SU-DHL-6 (cell line): Measurements from ENCODE around the gene VAPB.

Experiments
- EZH2phosphoT487 ChIP-seq: fragments of 200-600 bp; sonication (generic), shearing (Covaris generic); conservative IDR thresholded peaks from 2 replicates; pipeline ENCODE4 v1.6.1; 2018; ENCODE audit warnings: mild to moderate bottlenecking, antibody characterized with exemption, low read length, moderate library complexity, mixed read lengths
- TF ChIP-seq, protein P1 (sequence below): fragments of 200-600 bp; sonication (generic); IDR thresholded peaks from one replicate; pipeline ENCODE4 v1.5.1; 2017; ENCODE audit warnings: antibody characterized with exemption, mild to moderate bottlenecking, low read length, moderate library complexity; ENCODE audit not compliant: insufficient read depth, poor library complexity, severe bottlenecking

- TF ChIP-seq, protein P1, sequence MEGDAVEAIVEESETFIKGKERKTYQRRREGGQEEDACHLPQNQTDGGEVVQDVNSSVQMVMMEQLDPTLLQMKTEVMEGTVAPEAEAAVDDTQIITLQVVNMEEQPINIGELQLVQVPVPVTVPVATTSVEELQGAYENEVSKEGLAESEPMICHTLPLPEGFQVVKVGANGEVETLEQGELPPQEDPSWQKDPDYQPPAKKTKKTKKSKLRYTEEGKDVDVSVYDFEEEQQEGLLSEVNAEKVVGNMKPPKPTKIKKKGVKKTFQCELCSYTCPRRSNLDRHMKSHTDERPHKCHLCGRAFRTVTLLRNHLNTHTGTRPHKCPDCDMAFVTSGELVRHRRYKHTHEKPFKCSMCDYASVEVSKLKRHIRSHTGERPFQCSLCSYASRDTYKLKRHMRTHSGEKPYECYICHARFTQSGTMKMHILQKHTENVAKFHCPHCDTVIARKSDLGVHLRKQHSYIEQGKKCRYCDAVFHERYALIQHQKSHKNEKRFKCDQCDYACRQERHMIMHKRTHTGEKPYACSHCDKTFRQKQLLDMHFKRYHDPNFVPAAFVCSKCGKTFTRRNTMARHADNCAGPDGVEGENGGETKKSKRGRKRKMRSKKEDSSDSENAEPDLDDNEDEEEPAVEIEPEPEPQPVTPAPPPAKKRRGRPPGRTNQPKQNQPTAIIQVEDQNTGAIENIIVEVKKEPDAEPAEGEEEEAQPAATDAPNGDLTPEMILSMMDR, result no peak
- no peak for TF ChIP-seq EZH2phosphoT487
These were observed 90.9 kb downstream of the VAPB start for GRCh38 chr20:58479726-58480440.
